Osteoblast (primary cell): ENCODE measurements around the gene RNF145. TPM values are rescaled to one million over a fixed set of nuclear protein-coding genes. Genes with fewer than 3 reads are reported as not detected.

Source experiments
- DNase-seq: peaks from one replicate; pipeline ENCODE4 v3.0.0; 2011; ENCODE audit warnings: low spot score, mixed read lengths; ENCODE audit not compliant: insufficient read length; ENCODE audit errors: missing footprints
- H2AFZ ChIP-seq: 2 replicates; pipeline ENCODE4 v1.6.0; 2011; ENCODE audit warnings: mild to moderate bottlenecking, low read length
- H3K27ac ChIP-seq: 2 replicates; pipeline ENCODE4 v1.5.1; 2011; ENCODE audit warnings: mild to moderate bottlenecking, low read depth, low read length, moderate library complexity
- H3K27me3 ChIP-seq: 2 replicates; pipeline ENCODE4 v1.6.0; 2012; ENCODE audit warnings: mild to moderate bottlenecking, control low read depth, inconsistent platforms, low read length, moderate library complexity; ENCODE audit not compliant: insufficient read depth
- H3K36me3 ChIP-seq: 2 replicates; pipeline ENCODE4 v1.5.1; 2011; ENCODE audit warnings: mild to moderate bottlenecking, low read length, control low read depth, moderate library complexity; ENCODE audit not compliant: insufficient read depth
- H3K4me1 ChIP-seq: 2 replicates; pipeline ENCODE4 v1.5.1; 2011; ENCODE audit warnings: mild to moderate bottlenecking, low read length, control low read depth, moderate library complexity; ENCODE audit not compliant: insufficient read depth
- H3K4me2 ChIP-seq: 2 replicates; pipeline ENCODE4 v1.6.0; 2011; ENCODE audit warnings: mild to moderate bottlenecking, low read length; ENCODE audit not compliant: insufficient read depth
- H3K4me3 ChIP-seq: fragments of 200-600 bp; sonication (generic); 3 replicates; pipeline ENCODE4 v1.5.1; 2012; ENCODE audit warnings: mild to moderate bottlenecking, low read length, inconsistent platforms; ENCODE audit not compliant: insufficient read depth
- H3K79me2 ChIP-seq: 2 replicates; pipeline ENCODE4 v1.6.0; 2012; ENCODE audit warnings: mild to moderate bottlenecking, low read length, control low read depth, inconsistent platforms; ENCODE audit not compliant: insufficient read depth
- H3K9me3 ChIP-seq: 2 replicates; pipeline ENCODE4 v1.5.1; 2011; ENCODE audit warnings: low read depth, low read length, control low read depth
- H4K20me1 ChIP-seq: 2 replicates; pipeline ENCODE4 v1.6.0; 2012; ENCODE audit warnings: mild to moderate bottlenecking, low read length, control low read depth; ENCODE audit not compliant: insufficient read depth
- total RNA-seq: library from RNA; depleted of rRNA; stranded (reverse); fragments of >200 nt; gene quantifications from 2 replicates; pipeline ENCODE4 v1.2.3, GENCODE V29; 2012
- TF ChIP-seq, protein P1 (sequence below): IDR thresholded peaks from 2 replicates; pipeline ENCODE4 v1.5.1; 2011; ENCODE audit warnings: mild to moderate bottlenecking, low read depth, low read length, moderate library complexity; ENCODE audit errors: extremely low read depth

Gene RNF145
- total RNA-seq, 1 donor, result 38.4 TPM

DNA sequence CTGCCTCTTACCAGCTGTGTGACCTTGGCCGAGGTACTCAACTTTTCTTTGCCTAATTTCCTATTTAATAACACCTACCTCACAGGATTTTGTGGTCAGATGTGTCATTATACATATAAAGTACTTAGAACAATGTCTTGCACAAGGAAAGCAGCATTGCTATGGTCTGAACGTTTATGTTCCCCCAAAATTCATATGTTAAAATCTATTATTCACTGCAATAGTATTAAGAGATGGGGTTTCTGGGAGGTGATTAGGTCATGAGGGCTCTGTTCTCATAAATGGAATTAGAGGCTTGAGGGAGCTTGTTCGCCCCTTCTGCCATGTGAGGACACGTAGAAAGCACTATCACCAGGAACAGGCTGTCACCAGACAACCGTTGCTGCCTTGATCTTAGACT is 10.9 kb upstream of the RNF145 start:
- no peak overlapping the region for H3K27ac ChIP-seq
- no peaks in the 10 kb centered on the region for H4K20me1 ChIP-seq
- H3K79me2 ChIP-seq, result no peaks in the 10 kb centered on the region
- no peak for DNase-seq
- H3K4me1 ChIP-seq, result no peaks in the 10 kb centered on the region
- no peaks in the 10 kb centered on the region for H3K36me3 ChIP-seq
- no peaks in the 10 kb centered on the region for H3K27me3 ChIP-seq
- no peak overlapping the region for H3K4me2 ChIP-seq
- H2AFZ ChIP-seq, result no peak overlapping the region
- no peaks in the 10 kb centered on the region for H3K9me3 ChIP-seq
- TF ChIP-seq, protein P1, sequence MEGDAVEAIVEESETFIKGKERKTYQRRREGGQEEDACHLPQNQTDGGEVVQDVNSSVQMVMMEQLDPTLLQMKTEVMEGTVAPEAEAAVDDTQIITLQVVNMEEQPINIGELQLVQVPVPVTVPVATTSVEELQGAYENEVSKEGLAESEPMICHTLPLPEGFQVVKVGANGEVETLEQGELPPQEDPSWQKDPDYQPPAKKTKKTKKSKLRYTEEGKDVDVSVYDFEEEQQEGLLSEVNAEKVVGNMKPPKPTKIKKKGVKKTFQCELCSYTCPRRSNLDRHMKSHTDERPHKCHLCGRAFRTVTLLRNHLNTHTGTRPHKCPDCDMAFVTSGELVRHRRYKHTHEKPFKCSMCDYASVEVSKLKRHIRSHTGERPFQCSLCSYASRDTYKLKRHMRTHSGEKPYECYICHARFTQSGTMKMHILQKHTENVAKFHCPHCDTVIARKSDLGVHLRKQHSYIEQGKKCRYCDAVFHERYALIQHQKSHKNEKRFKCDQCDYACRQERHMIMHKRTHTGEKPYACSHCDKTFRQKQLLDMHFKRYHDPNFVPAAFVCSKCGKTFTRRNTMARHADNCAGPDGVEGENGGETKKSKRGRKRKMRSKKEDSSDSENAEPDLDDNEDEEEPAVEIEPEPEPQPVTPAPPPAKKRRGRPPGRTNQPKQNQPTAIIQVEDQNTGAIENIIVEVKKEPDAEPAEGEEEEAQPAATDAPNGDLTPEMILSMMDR, result no peak
- H3K4me3 ChIP-seq, result no peak overlapping the region

DNA sequence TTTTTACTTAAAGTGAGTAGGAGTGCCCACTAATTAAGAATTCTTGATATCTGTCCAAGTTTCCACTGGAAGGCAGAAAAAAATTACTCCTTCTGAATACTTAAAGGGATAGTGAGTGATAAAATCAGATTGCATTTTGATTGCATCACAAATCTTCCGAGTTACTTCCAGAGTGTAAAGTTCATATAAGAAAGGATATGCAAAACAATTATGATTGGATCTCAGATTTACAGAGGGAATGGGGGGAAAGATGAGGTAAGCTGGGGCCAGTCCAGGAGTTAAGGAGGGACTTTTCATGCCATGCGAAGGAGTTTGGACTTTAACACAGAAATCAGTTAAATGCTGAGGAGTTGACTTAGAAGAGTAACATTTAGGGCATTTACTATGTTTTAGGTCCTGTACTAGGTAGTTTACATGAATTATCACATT is 9.3 kb upstream of the RNF145 start:
- Histone ChIP-seq H3K27ac (no peak overlapping the region), H4K20me1 (no peaks in the 10 kb centered on the region), H3K36me3 (no peaks in the 10 kb centered on the region), H3K79me2 (no peaks in the 10 kb centered on the region), H3K4me1 (no peaks in the 10 kb centered on the region), H3K9me3 (no peaks in the 10 kb centered on the region), H3K27me3 (no peaks in the 10 kb centered on the region), H3K4me3 (no peak overlapping the region), H2AFZ (no peak overlapping the region), H3K4me2 (no peak overlapping the region)
- no peak for DNase-seq
- TF ChIP-seq, protein P1, result no peak

DNA sequence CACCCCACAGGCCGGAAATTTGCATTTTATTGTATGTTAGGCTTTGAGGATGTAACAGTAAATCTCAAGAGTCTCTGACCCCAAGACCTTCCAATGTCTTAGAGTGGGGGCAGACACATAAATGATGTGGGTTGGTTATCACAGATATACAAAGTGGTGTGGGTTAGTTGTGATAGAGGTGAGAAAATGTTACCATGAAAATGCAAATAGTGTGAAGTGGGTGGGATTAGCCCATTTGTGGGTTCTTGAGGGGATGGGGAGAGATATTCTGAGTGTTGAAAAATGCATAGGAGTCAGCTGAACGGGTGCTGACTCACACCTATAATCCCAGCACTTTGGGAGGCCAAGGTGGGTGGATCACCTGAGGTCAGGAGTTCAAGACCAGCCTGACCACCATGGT is 7.9 kb upstream of the RNF145 start:
- Histone ChIP-seq H3K9me3 (no peaks in the 10 kb centered on the region), H3K4me3 (no peak overlapping the region), H4K20me1 (no peaks in the 10 kb centered on the region), H3K27ac (no peak overlapping the region), H3K79me2 (no peaks in the 10 kb centered on the region), H2AFZ (no peak overlapping the region), H3K4me1 (no peaks in the 10 kb centered on the region), H3K4me2 (no peak overlapping the region), H3K36me3 (no peaks in the 10 kb centered on the region), H3K27me3 (no peaks in the 10 kb centered on the region)
- no peak for DNase-seq
- TF ChIP-seq, protein P1, result no peak

DNA sequence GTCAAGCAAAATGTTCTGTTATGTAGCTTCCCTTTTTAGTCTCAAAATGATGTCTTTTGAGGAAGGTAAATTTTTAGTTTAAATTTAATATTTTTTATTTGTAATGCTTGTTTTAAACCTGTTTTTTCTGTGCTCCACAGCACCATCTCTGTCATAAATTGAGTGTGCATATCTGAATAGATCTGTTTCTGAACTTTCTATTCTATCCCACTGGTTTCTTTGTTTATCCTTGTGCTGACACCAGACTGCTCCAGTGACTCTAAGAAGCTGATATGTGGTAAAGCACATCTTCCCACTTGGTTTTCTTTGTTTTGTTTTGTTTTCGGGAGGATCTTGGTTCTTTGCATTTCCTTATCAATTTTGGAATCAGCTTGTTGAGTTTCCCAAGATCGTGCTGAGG is 7.1 kb upstream of the RNF145 start:
- Histone ChIP-seq H3K4me3 (no peak overlapping the region), H4K20me1 (no peaks in the 10 kb centered on the region), H3K27me3 (no peaks in the 10 kb centered on the region), H3K79me2 (no peaks in the 10 kb centered on the region), H3K36me3 (no peaks in the 10 kb centered on the region), H3K9me3 (no peaks in the 10 kb centered on the region), H3K4me2 (no peak overlapping the region), H3K4me1 (no peaks in the 10 kb centered on the region), H2AFZ (no peak overlapping the region), H3K27ac (no peak overlapping the region)
- TF ChIP-seq, protein P1, result no peak
- DNase-seq, result no peak
